ENCODE results near the gene SLC25A26.

- no peak for TF ChIP-seq POLR2A (IDR thresholded peaks at IDR 0.05)
- no peak for TF ChIP-seq CTCF (IDR thresholded peaks at IDR 0.05)
Observed at GRCh38 chr3:66280304-66280703, 59.5 kb downstream of the SLC25A26 start.
